ENCODE data around the gene SLC2A11.

SLC2A11 gene

GRCh38 chr22:23833017-23833751 is 24.5 kb upstream of the SLC2A11 start:
- no peak for DNase-seq

GRCh38 chr22:23833911-23834317 is 23.8 kb upstream of the SLC2A11 start:
- DNase-seq: no peak

GRCh38 chr22:23834406-23834792 is 23.3 kb upstream of the SLC2A11 start:
- no peak for DNase-seq

- no peak for DNase-seq
These were observed 22.7 kb upstream of the SLC2A11 start for GRCh38 chr22:23834793-23835483.

- no peak for DNase-seq
These were observed 22.1 kb upstream of the SLC2A11 start for GRCh38 chr22:23835484-23836144.

GRCh38 chr22:23836281-23836680 is 21.4 kb upstream of the SLC2A11 start:
- DNase-seq: no peak

GRCh38 chr22:23836692-23837495 is 20.8 kb upstream of the SLC2A11 start:
- no peak for DNase-seq

GRCh38 chr22:23837496-23837859 is 20.2 kb upstream of the SLC2A11 start:
- no peak for DNase-seq

GRCh38 chr22:23837911-23838680 is 19.6 kb upstream of the SLC2A11 start:
- no peak for DNase-seq

GRCh38 chr22:23838681-23839468 is 18.8 kb upstream of the SLC2A11 start, which contains the start of gene DERL3:
DERL3 (minus strand) TSS chr22:23839006; CDS start chr22:23838987, 19 bp downstream.
- peak; percentile 94 for DNase-seq

- no peak for DNase-seq
These were observed 17.6 kb upstream of the SLC2A11 start for GRCh38 chr22:23840026-23840425.

GRCh38 chr22:23841292-23841691 is 16.4 kb upstream of the SLC2A11 start:
- DNase-seq: no peak

- no peak for DNase-seq
These were observed 15.8 kb upstream of the SLC2A11 start for GRCh38 chr22:23841736-23842445.

- no peak for DNase-seq
These were observed 15.1 kb upstream of the SLC2A11 start for GRCh38 chr22:23842599-23842998.

GRCh38 chr22:23844739-23845202 is 12.9 kb upstream of the SLC2A11 start:
- no peak for DNase-seq

- no peak for DNase-seq
These were observed 12.2 kb upstream of the SLC2A11 start for GRCh38 chr22:23845265-23846080.

GRCh38 chr22:23846081-23846469 is 11.6 kb upstream of the SLC2A11 start:
- no peak for DNase-seq

GRCh38 chr22:23847310-23847920 is 10.3 kb upstream of the SLC2A11 start:
- DNase-seq: no peak
